Ascending aorta (tissue), 2 donors: ENCODE data around the gene HTR3E. TPM values are rescaled to one million over a fixed set of nuclear protein-coding genes. Genes with fewer than 3 reads are reported as not detected.

Experiments used
- DNase-seq, 2 donors: peaks; one replicate each; pipeline ENCODE4 v3.0.0-alpha.2; 2019; ENCODE audit warnings: low spot score in 2 of 2
- H3K27ac ChIP-seq, 2 donors: fragments of 200-600 bp; sonication (generic); one replicate each; pipeline ENCODE4 v1.5.1; 2016 to 2017; ENCODE audit warnings: mild to moderate bottlenecking in 1 of 2
- H3K27me3 ChIP-seq: fragments of 200-600 bp; sonication (generic); one replicate; pipeline ENCODE4 v1.5.1; 2017
- H3K36me3 ChIP-seq, 2 donors: fragments of 200-600 bp; sonication (generic); one replicate each; pipeline ENCODE4 v1.5.1; 2016
- H3K4me1 ChIP-seq, 2 donors: fragments of 200-600 bp; sonication (generic); one replicate each; pipeline ENCODE4 v1.5.1; 2016 to 2017; ENCODE audit warnings: mild to moderate bottlenecking in 1 of 2
- H3K4me3 ChIP-seq, 2 donors: fragments of 200-600 bp; sonication (generic); one replicate each; pipeline ENCODE4 v1.5.1; 2016 to 2017; ENCODE audit warnings: mild to moderate bottlenecking in 1 of 2
- H3K9me3 ChIP-seq, 2 donors: fragments of 200-600 bp; sonication (generic); one replicate each; pipeline ENCODE4 v1.5.1; 2016
- CTCF ChIP-seq, 3 experiments: fragments of 200-600 bp in 2 of 3; fragments of 450-650 bp in 1 of 3; sonication (generic) in 2 of 3; IDR thresholded peaks; one replicate each; pipeline ENCODE4 v1.5.1; 2016 to 2019; ENCODE audit warnings: antibody characterized with exemption in 3 of 3, mild to moderate bottlenecking in 1 of 3, moderate library complexity in 1 of 3
- intact Hi-C: fragments of 100-400 bp; cut with DNase I; formaldehyde crosslinking; loops from one replicate; pipeline ENCODE4 v1.15.1; 2023
- total RNA-seq: library from RNA; depleted of rRNA; stranded (reverse); fragments of >200 nt; gene quantifications from one replicate; pipeline ENCODE4 v1.1.0, GENCODE V29; 2016

Gene HTR3E
- total RNA-seq, 1 donor from 2014 or later, result not detected

- intact Hi-C loops, result no loop called here
- Histone ChIP-seq H3K4me3 (no peak overlapping the region), H3K27me3 (no peaks in the 10 kb centered on the region), H3K4me1 (no peaks in the 10 kb centered on the region), H3K27ac (no peak overlapping the region), H3K36me3 (no peaks in the 10 kb centered on the region), H3K9me3 (peaks cover 0 to 5% of the 10 kb centered on the region in 2 donors)
- no peak for DNase-seq
- TF ChIP-seq CTCF (IDR thresholded peaks at IDR 0.05), result no peak
Observed at GRCh38 chr3:184082465-184082864, 14.4 kb upstream of the HTR3E start.

- Histone ChIP-seq H3K4me3 (no peak overlapping the region), H3K36me3 (no peaks in the 10 kb centered on the region), H3K27ac (no peak overlapping the region), H3K27me3 (no peaks in the 10 kb centered on the region), H3K4me1 (no peaks in the 10 kb centered on the region), H3K9me3 (peaks cover 0 to 5% of the 10 kb centered on the region in 2 donors)
- no peak for DNase-seq
- no peak for TF ChIP-seq CTCF (IDR thresholded peaks at IDR 0.05)
- intact Hi-C loops, result no loop called here
Observed at GRCh38 chr3:184085389-184085852, 11.4 kb upstream of the HTR3E start.

GRCh38 chr3:184092199-184092598, 4.7 kb upstream of the HTR3E start:
- H3K36me3 ChIP-seq, result no peaks in the 10 kb centered on the region
- H3K27me3 ChIP-seq, result no peaks in the 10 kb centered on the region
- intact Hi-C loops, result no loop called here
- no peak overlapping the region for H3K27ac ChIP-seq
- H3K4me3 ChIP-seq, result no peak overlapping the region
- no peak for TF ChIP-seq CTCF (IDR thresholded peaks at IDR 0.05)
- H3K9me3 ChIP-seq, result peaks cover 4 to 19% of the 10 kb centered on the region in 2 donors
- H3K4me1 ChIP-seq, result no peaks in the 10 kb centered on the region
- no peak for DNase-seq

GRCh38 chr3:184097556-184097955, 692 bp downstream of the HTR3E start:
- Histone ChIP-seq H3K27me3 (no peaks in the 10 kb centered on the region), H3K4me3 (no peak overlapping the region), H3K9me3 (peaks cover 0 to 5% of the 10 kb centered on the region in 2 donors), H3K36me3 (no peaks in the 10 kb centered on the region), H3K27ac (no peak overlapping the region), H3K4me1 (no peaks in the 10 kb centered on the region)
- DNase-seq, result no peak
- intact Hi-C loops, result no loop called here
- no peak for TF ChIP-seq CTCF (IDR thresholded peaks at IDR 0.05)

- Histone ChIP-seq H3K4me3 (no peak overlapping the region), H3K9me3 (no peaks in the 10 kb centered on the region), H3K36me3 (no peaks in the 10 kb centered on the region), H3K27me3 (no peaks in the 10 kb centered on the region), H3K4me1 (no peaks in the 10 kb centered on the region), H3K27ac (no peak overlapping the region)
- intact Hi-C loops, result no loop called here
- DNase-seq, result no peak
- no peak for TF ChIP-seq CTCF (IDR thresholded peaks at IDR 0.05)
Observed at GRCh38 chr3:184099806-184100686, 3.2 kb downstream of the HTR3E start.
